GM10266 (cell line): ENCODE measurements around the gene EPB41L1.

Experiments used
- DNase-seq: peaks from one replicate; pipeline ENCODE4 v3.0.0; 2012; ENCODE audit errors: extremely low spot score
- TF ChIP-seq, protein P1 (sequence below): IDR thresholded peaks from 2 replicates; pipeline ENCODE4 v1.5.1; 2012; ENCODE audit warnings: mild to moderate bottlenecking, low read depth; ENCODE audit not compliant: control insufficient read depth, insufficient read depth; ENCODE audit errors: missing control alignments

EPB41L1 gene

DNA sequence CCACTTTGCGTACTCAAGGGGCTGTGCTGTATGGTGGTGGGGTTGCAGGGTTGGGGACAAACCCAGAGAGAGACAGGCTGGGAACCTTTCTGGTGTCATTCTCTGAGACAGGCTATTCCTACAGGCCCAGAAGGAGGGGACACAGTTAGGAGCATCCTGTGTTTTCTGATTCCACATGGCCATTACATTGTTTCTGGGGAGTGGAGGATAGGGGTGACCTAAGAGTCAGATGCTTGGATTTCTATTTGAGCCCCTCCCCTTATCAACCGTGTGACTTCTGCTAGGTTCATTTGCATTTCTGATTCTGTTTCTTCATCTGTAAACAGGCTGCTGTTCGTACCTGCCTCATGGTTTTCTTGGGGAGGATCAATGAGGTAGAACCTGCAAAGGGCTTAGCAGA, 29.4 kb upstream of the EPB41L1 start:
- no peak for DNase-seq
- TF ChIP-seq, protein P1, sequence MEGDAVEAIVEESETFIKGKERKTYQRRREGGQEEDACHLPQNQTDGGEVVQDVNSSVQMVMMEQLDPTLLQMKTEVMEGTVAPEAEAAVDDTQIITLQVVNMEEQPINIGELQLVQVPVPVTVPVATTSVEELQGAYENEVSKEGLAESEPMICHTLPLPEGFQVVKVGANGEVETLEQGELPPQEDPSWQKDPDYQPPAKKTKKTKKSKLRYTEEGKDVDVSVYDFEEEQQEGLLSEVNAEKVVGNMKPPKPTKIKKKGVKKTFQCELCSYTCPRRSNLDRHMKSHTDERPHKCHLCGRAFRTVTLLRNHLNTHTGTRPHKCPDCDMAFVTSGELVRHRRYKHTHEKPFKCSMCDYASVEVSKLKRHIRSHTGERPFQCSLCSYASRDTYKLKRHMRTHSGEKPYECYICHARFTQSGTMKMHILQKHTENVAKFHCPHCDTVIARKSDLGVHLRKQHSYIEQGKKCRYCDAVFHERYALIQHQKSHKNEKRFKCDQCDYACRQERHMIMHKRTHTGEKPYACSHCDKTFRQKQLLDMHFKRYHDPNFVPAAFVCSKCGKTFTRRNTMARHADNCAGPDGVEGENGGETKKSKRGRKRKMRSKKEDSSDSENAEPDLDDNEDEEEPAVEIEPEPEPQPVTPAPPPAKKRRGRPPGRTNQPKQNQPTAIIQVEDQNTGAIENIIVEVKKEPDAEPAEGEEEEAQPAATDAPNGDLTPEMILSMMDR = no peak

DNA sequence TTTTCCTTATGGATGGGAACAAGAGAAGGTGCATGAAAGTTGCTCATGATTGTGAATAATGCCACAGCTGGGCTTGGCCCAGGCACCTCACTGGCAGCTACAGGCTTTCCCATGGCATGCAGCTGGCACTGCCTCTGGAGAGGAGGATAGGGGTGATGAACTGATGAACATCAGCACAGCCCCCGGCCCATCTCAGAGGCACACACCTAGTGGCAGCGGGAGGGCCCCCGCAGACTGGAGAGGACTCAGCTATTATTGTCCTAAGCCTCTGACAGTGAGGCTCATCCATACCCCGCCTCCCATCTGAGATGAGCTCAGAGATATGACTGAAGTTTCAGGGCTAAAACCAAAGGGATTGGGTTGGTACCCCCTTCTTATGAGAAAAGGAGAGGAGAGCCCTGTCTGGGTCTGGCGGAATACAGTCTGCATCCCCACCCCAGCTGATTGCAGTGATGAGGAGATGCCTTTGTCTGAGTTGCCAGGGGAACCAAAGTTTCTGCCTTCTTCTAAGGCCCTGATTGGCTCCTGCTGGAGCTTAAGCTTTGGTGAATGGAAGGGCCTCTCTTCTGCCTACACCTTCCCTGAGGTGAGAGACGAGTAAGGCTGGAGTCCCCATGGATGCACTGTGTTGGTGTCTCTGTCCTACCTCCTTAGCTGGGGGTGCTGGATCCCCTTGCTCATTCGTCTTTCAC, 27.6 kb upstream of the EPB41L1 start:
- DNase-seq = no peak
- TF ChIP-seq, protein P1 = no peak

DNA sequence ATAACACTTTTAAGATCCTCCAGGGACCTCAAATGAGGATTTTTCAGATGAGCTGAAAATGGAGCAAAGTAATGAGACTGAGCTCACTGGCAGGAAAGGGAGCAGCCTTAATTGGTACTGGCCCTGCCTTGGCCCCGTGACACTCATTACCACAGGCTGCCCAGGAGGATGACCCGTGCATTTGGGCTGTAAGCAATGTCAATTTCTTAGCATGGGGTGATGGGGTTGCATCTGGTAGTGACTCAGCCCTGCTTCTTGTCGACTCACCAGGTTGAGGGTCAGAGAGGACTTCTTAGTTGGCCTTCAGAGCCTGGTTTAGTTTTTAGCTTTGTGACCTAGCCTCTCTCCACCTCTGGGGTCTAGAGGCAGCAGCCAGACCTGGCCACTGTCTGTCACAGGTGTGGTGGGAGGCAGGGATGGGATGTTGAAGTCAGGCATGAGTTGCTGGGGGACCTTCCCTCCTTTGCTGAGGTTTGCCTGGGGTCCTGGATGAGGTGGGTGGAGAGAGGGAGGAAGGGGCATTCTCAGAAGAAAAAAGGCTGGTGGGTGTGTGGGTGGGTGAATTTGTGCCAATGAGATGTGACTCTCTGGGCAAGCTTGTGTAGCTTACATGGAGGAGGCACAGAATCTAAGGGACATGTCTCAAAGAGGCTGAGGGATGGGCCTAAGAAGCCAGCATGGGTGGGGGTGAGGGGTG, 25.9 kb upstream of the EPB41L1 start:
- no peak for DNase-seq
- TF ChIP-seq, protein P1 = no peak

DNA sequence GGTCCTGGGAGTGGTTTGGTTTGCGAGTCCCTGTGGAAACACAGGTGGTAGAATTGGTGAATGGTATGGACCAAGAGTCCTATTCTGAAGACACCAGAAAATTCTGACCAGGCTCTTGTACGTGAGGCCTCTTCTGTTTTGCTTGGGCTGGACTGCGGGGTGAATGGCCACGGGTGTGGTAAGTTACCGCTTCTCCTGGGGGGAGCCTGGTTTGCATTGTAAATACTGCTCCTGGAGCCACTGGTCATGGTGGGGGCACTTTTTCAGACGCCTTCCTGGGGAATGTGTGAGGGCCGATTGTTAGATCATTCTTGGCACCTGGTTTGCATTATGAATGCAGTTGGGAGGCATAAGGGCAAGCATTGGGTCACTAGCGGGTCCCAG, 25.4 kb upstream of the EPB41L1 start:
- TF ChIP-seq, protein P1 = no peak
- no peak for DNase-seq

DNA sequence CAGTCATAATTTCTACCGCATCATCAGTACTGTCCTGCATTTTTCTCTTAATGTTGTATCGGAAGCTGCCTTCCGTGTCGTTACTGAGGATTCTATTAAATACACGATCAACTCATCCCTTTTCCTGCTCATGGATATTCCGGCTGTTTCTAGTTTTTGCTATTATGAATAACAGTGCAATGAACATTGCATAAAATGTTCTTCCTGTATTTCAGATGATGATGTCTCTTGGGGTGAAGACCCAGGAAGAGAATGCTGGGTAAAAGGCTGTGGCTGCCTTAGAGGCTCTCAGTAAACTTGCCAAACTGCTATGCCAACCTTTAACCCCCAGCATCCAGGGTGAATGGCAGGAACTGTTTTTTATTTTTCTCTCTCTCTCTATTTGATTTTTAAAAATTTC, 24.1 kb upstream of the EPB41L1 start:
- TF ChIP-seq, protein P1 = no peak
- no peak for DNase-seq

DNA sequence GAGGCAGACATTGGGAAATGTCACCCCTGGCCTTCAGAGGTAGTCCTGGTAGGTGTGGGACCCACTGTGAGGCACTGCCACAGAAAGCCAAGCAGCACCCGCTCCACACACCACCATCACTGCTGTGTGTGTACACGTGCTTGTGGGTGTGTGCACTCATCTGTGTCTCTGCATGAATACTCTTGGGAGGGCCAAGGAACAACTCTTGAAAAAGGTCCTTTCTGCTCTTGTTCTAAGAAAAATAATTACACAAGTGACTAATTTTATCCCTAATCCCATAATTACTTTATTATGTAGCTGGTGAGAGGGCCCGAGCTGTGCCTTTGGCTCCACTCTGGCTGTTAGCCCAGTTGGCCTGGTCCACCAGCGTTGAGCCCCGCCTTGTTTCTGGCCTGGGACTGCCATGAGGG, 21.7 kb upstream of the EPB41L1 start:
- no peak for DNase-seq

DNA sequence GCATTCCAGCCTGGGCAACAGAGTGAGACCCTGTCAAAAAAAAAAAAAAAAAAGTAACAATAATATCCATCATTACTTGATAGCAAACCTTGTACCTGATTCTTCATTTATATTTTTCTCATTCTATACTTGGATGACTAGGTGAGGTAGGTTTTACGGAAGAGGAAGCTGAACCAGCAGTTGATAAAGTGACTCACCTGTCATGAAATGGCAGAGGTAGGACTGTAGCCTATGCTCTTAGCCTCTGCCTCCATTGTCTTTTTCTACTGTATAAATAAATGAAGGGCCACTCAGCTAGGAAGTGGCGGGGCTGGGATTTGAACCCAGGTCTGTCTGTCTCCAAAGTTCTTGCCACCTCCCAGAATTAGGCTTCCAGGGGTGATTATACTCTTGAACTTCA, 20.7 kb upstream of the EPB41L1 start:
- TF ChIP-seq, protein P1 = no peak
- no peak for DNase-seq

More for the DNA sequence above, 21.7 kb upstream of the EPB41L1 start:
- TF ChIP-seq, protein P1 = no peak
